Neural crest cell (in vitro differentiated cells): Measurements from ENCODE around the gene SCN8A. TPM values are rescaled to one million over a fixed set of nuclear protein-coding genes. Genes with fewer than 3 reads are reported as not detected.

Experiments used
- DNase-seq: peaks from one replicate; pipeline ENCODE4 v3.0.0; 2021; ENCODE audit warnings: low read depth, mixed read lengths, low spot score
- H3K27ac Mint-ChIP-seq: one replicate; pipeline ENCODE4 v1.8.0; 2021; ENCODE audit warnings: mild to moderate bottlenecking, mixed read lengths; ENCODE audit not compliant: unreplicated experiment
- H3K27me3 Mint-ChIP-seq: 2 replicates; pipeline ENCODE4 v1.8.0; 2021; ENCODE audit warnings: low read depth, mild to moderate bottlenecking, mixed read lengths
- H3K36me3 Mint-ChIP-seq: 2 replicates; pipeline ENCODE4 v1.8.0; 2021; ENCODE audit warnings: low read depth, mild to moderate bottlenecking, mixed read lengths
- H3K4me1 Mint-ChIP-seq: 2 replicates; pipeline ENCODE4 v1.8.0; 2021; ENCODE audit warnings: mixed read lengths
- H3K4me3 Mint-ChIP-seq: one replicate; pipeline ENCODE4 v1.8.0; 2021; ENCODE audit warnings: mild to moderate bottlenecking, mixed read lengths
- H3K9me3 Mint-ChIP-seq: 2 replicates; pipeline ENCODE4 v1.8.0; 2021; ENCODE audit warnings: mixed read lengths
- CTCF ChIP-seq: fragments of 200-600 bp; sonication (generic); conservative IDR thresholded peaks from 2 replicates; pipeline ENCODE4 v1.5.0; 2021; ENCODE audit warnings: antibody characterized with exemption, mild to moderate bottlenecking
- total RNA-seq: library from RNA; stranded (reverse); gene quantifications from 2 replicates; pipeline ENCODE4 v1.2.1, GENCODE V29; 2021

SCN8A gene
- total RNA-seq, 1 donor from 2014 or later = 13.0 TPM

- H3K9me3 Mint-ChIP-seq = no peaks in the 10 kb centered on the region
- H3K27ac Mint-ChIP-seq = no peak overlapping the region
- DNase-seq = no peak
- H3K4me1 Mint-ChIP-seq = peaks cover 27% of the 10 kb centered on the region
- TF ChIP-seq CTCF = no peak
- peak overlapping the region; percentile 73 for H3K4me3 Mint-ChIP-seq
- peaks cover 12% of the 10 kb centered on the region for H3K36me3 Mint-ChIP-seq
- peaks cover 25% of the 10 kb centered on the region for H3K27me3 Mint-ChIP-seq
These were observed 228.9 kb downstream of the SCN8A start for GRCh38 chr12:51819736-51820525.

DNA sequence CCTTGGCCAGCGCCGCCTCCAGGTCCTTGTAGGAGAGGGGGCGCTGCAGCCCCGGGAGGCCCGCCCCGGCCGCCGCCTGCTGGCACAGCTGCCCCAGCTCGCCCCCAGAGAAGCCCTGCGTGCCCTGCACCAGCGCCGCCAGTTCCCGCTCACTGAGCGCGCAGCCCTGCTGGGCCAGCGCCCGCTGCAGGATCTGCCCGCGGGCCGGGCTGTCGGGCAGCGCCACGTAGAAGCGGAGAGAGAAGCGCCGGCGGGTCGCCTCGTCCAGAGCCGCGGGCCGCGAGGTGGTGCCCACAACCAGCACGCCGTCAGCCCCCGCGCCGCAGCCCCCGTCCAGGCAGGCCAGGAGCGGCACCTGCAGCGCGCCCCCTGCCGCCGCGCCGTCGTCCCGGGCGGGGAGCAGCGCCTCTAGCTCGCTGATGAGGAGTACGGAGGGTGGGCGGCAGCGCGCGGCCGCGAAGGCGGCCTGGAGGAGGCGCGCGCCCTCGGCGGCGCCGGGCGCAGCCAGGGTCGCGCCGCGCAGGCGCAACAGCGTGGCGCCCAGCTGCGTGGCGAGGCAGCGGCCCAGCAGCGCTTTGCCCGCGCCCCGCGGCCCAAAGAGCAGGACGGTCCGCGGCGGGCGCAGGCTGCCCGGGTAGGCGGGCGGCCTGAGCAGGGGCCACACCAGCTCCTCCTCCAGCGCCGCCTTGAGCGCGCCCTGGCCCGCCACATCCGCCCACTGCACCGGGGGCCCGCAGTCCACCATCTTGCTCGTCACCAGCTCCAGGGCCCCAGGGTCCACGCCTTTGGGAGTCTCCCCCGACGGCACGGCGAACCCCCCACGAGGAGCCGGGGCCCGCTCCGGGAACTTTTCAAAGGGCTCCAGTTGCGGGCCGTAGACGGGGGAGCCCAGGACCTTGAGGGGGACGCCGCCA is 229.8 kb downstream of the SCN8A start:
- H3K4me3 Mint-ChIP-seq = no peak overlapping the region
- H3K4me1 Mint-ChIP-seq = peaks cover 18% of the 10 kb centered on the region
- no peaks in the 10 kb centered on the region for H3K9me3 Mint-ChIP-seq
- peak; percentile 55 for TF ChIP-seq CTCF
- peak; percentile 76 for DNase-seq
- H3K36me3 Mint-ChIP-seq = peaks cover 12% of the 10 kb centered on the region
- no peak overlapping the region for H3K27ac Mint-ChIP-seq
- peaks cover 16% of the 10 kb centered on the region for H3K27me3 Mint-ChIP-seq

GRCh38 chr12:51821440-51822260 is 230.6 kb downstream of the SCN8A start:
- Mint-ChIP-seq H3K36me3 (peaks cover 12% of the 10 kb centered on the region), H3K4me1 (peaks cover 13% of the 10 kb centered on the region), H3K9me3 (no peaks in the 10 kb centered on the region), H3K27ac (no peak overlapping the region), H3K27me3 (peaks cover 11% of the 10 kb centered on the region), H3K4me3 (peak overlapping the region; percentile 34)
- no peak for TF ChIP-seq CTCF
- no peak for DNase-seq

DNA sequence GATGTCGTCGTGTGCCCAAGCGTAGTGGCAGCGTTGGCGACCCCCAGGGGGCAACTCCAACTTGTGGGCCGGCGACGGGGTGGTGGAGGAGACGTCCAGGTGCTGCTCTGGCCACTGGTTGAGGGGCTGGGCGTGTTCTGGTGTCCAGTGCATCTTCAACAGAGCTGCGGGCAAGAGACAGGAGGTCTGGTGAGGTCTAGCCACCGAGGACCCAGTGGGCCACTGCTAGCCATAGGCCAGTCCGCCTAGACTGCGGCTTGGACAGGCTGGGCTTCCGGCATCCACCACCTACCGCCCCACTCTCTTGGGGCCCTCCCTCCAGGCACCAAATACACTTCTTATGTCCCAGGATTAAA is 231.2 kb downstream of the SCN8A start:
- no peak for DNase-seq
- H3K36me3 Mint-ChIP-seq = peaks cover 12% of the 10 kb centered on the region
- H3K27me3 Mint-ChIP-seq = peaks cover 7% of the 10 kb centered on the region
- no peaks in the 10 kb centered on the region for H3K9me3 Mint-ChIP-seq
- peak overlapping the region; percentile 62 for H3K4me3 Mint-ChIP-seq
- no peak for TF ChIP-seq CTCF
- H3K27ac Mint-ChIP-seq = no peak overlapping the region
- peaks cover 13% of the 10 kb centered on the region for H3K4me1 Mint-ChIP-seq

GRCh38 chr12:51822956-51823355 is 231.9 kb downstream of the SCN8A start:
- Mint-ChIP-seq H3K9me3 (no peaks in the 10 kb centered on the region), H3K36me3 (peaks cover 7% of the 10 kb centered on the region), H3K27me3 (peaks cover 3% of the 10 kb centered on the region), H3K4me3 (peak overlapping the region; percentile 62), H3K4me1 (peaks cover 19% of the 10 kb centered on the region), H3K27ac (no peak overlapping the region)
- no peak for DNase-seq
- TF ChIP-seq CTCF = no peak
